ENCODE data around the gene CENPVL2.
"Not testable (repeated sequence)": the region's sequence is repeated elsewhere in the genome, so short reads cannot be mapped to it uniquely, and the experiment has no call there.

DNA sequence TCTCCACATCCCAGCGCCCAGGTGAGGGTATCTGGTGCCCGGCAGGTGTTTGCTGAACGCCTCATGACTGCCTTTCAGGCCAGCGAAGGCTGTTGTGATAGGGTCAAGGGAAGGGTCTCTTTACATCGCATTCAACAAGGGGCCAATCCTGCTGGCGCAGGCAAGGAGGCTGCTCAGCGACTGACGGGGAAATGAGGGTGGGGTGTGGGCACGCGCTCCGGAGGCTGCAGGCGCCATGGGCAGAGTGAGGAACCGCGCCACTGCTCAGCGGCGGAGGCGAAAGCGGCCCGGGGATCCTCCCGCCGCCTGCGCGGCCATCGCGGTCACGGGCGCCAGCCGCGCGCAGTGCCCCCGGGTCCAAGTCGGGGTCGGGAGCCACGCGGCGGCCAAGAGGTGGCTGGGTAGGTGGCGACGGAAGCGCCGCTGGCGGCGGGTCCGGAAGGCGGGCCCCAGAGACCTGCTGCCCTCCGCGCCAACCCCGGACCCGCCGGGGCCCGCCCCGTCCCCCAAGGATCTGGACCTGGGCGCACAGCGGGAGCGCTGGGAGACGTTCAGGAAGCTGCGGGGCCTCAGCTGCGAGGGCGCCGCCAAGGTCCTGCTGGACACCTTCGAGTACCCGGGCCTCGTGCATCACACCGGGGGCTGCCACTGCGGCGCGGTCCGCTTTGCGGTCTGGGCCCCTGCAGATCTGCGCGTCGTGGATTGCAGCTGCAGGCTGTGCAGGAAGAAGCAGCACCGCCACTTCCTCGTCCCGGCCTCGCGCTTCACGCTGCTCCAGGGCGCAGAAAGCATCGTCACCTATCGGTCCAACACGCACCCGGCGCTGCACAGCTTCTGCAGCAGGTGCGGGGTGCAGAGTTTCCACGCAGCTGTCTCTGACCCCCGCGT, 27.9 kb upstream of the CENPVL2 start, which contains the start of gene CENPVL1:
- TF ChIP-seq, protein P1, sequence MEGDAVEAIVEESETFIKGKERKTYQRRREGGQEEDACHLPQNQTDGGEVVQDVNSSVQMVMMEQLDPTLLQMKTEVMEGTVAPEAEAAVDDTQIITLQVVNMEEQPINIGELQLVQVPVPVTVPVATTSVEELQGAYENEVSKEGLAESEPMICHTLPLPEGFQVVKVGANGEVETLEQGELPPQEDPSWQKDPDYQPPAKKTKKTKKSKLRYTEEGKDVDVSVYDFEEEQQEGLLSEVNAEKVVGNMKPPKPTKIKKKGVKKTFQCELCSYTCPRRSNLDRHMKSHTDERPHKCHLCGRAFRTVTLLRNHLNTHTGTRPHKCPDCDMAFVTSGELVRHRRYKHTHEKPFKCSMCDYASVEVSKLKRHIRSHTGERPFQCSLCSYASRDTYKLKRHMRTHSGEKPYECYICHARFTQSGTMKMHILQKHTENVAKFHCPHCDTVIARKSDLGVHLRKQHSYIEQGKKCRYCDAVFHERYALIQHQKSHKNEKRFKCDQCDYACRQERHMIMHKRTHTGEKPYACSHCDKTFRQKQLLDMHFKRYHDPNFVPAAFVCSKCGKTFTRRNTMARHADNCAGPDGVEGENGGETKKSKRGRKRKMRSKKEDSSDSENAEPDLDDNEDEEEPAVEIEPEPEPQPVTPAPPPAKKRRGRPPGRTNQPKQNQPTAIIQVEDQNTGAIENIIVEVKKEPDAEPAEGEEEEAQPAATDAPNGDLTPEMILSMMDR (IDR thresholded peaks at IDR 0.05), result not testable (repeated sequence)
- TF ChIP-seq POLR2AphosphoS5, POLR2A (IDR thresholded peaks at IDR 0.05): not testable (repeated sequence)

Measured in suprapubic skin (tissue), 4 donors.